Raji (cell line): Measurements from ENCODE around the gene MXRA8.
A peak's percentile ranks its signal among the peaks of the same experiment; 100 is the strongest.

ENCODE experiments used
- POLR2A ChIP-seq: IDR thresholded peaks from 2 replicates; pipeline ENCODE4 v1.6.1; 2011; ENCODE audit warnings: low read depth, low read length, control low read depth; ENCODE audit not compliant: insufficient read depth

The MXRA8 gene

DNA sequence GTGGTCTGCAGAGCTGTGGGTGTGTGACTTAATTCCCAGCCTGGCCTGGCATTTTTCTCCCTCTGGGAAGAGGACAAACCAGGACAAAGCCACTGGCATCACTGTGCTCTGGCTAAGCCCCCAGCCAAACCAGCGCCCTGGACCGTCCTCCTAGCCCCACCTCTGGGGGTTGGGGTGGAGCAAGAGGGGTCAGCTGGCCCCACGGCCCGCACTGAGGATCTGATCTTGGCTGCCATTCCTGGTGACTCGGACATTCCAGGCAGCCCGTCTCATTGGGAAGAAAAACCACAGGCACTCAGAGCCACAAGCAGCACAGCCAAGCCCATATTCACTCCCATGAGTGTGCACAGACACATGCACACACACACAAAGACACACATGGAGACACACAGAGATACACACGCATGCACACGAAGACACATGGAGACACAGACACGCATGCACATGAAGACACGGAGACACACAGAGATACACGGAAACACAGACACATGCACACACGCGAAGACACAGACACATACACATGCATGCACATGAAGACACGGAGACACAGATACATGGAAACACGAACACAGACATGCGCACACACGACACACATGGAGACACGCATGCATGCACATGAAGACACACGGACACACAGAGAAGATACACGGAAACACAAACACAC, 2.3 kb upstream of the MXRA8 start:
- peak; percentile 44; the same call in 1 of the 2 replicates for TF ChIP-seq POLR2A

DNA sequence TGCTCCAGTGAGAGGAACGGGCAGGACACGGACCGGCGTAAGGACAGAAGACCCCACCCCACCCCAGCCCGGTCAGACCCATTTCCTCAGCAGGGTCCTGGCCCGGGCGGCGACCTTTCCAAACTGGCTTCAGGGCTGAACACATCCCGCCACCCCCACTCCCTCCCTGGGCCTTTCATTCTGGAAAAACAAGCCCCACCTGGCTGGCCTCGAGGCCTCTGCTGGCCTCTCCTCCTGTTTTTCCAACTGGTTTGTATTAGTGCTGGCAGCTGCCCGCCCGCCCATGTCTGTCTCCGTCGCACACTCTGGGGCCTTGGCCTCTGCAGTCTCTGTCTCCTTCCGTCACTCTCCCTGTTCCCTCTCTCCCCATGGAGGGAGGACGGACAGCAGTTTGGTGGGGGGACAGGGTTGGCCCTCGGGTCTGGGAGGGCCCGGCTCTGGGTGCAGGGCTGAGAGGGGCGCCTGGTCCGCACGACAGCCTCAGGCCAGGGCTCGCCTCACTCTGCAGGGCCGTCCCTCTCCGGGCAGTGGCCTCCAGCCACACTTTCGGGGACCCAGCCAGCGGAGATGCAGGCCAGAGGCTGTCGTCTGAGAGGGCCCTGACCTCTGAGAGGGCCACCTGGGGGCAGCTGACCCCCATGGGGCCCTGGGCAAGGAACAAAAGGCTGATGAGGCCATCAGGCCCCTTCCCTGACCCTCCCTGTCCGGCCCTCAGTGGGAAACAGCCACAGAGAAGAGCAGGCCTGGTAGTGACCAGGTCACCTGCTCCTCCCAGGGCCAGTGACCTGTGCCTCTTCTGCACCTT, 1.5 kb upstream of the MXRA8 start:
- no peak for TF ChIP-seq POLR2A

DNA sequence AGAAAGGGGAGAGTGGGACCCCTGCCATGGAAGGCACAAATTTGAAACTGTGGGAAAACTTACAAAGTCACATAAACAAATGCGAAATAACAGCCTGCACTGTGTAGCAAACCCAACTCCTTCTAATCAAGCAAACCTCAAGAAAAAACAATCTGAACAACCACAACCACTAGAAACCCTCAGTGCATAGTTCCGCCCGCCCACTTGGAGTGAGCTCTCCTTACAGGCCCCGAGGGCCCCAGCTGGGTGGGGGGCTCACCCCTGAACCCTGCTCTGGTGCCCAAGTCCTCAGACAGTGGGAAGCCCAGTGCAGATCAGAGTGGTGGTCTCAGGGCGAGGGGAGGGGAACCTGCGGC, 931 bp upstream of the MXRA8 start:
- no peak for TF ChIP-seq POLR2A

DNA sequence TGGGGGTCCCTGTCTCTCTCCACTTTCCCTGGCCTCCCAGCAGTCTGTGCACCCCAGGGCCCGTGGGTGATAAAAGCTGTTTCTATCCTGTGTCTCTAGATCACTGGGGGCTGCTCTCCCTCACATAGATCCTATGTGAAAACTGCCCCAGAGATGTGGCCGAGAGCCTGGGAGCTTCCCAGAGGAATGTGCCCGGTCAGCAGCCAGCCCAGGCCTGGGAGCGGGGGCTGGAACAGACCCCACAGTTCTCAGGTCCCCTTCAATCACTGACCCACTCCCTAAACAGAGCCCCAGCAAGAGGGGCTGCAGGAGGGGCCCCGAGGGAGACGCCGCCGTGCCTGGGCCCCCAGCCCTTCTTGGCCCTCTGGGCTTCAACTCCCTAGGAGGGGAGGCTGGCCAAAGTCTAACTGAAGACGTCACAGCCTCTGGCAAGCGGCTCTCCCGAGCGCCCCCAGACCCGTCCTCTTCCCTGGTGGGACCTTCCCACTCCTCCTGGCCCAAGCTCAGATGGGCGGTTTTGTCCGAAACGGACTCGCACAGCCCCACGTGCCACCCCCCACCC, 403 bp downstream of the MXRA8 start:
- TF ChIP-seq POLR2A: 0 out of 2 replicates have a peak, but pooled peaks have one; percentile 22

DNA sequence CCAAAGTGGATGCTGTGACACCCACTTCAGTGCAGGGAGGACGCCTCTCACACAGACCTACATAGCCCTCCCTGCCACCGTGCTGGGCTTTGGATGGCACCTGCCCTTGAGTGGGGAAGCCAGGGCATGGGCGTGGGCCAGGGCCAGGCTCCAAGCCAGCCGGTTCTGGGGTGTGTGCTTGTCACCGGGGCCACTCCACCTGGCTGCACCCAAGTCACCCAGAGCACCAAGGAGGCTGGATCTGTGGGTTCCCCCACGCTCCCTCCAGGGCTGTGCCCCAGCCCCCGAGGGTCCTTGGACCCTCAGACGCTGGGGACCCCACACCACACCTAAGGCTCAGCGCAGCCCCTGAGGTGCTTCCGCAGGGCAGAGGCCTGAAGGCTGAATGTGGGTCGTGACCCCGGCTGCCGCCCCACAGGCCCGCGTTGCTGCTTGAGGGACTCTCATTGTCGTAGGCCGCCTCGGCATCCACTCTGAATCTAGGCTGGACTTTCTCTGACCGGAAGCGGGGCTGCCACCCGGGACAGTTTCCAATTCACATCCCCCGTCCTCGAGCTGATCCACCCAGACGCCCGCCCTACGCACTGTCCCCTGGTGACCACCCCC, 1.5 kb downstream of the MXRA8 start:
- peak; percentile 8; the same call in 1 of the 2 replicates for TF ChIP-seq POLR2A

DNA sequence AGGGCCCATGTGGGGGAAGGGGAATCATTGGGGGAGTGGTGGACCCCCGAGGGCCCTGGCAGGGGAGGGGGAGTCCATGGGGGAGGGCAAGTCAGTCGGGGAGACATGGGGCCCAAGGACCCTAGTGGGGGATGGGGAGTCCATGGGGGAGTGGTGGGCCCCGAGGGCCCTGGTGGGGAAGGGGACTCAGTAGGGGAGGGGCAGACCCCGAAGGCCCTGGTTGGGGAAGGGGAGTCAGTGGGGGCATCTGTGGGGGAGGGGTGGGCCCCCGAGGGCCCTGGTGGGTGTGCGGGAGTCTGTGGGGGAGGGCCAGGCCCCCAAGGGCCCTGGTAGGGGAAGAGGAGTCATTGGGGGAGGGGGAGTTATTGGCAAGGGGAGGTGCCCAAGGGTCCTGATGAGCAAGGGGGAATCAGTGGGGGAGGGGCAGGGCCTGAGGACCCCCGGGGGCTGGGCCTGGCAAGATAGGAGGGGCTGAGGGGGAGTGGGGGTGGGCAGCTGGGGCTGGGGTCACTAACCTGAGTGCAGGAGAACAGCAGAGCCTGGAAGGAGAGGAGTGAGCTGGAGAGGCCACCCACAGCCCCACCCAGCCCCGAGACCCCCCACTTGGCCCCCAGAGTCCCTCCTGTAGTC, 2.1 kb downstream of the MXRA8 start:
- no peak for TF ChIP-seq POLR2A

DNA sequence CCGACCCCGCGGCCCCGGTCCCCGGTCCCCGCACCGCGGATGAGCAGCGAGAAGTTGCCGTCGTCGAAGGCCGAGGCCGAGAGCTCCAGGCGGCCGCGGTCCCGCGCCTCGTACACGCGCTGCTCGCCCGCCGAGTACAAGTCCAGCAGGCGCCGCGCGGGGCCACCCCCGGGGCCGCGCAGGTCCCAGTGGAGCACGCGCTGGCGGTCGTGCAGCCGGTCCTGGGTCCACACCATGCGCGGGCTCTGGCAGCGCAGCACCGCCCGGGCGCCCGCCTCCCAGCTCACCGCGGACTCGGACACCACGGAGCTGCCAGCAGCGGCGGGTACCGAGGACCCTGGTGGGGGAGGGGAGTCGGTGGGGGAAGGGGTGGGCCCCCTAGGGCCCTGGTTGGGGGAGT, 2.9 kb downstream of the MXRA8 start:
- no peak for TF ChIP-seq POLR2A

DNA sequence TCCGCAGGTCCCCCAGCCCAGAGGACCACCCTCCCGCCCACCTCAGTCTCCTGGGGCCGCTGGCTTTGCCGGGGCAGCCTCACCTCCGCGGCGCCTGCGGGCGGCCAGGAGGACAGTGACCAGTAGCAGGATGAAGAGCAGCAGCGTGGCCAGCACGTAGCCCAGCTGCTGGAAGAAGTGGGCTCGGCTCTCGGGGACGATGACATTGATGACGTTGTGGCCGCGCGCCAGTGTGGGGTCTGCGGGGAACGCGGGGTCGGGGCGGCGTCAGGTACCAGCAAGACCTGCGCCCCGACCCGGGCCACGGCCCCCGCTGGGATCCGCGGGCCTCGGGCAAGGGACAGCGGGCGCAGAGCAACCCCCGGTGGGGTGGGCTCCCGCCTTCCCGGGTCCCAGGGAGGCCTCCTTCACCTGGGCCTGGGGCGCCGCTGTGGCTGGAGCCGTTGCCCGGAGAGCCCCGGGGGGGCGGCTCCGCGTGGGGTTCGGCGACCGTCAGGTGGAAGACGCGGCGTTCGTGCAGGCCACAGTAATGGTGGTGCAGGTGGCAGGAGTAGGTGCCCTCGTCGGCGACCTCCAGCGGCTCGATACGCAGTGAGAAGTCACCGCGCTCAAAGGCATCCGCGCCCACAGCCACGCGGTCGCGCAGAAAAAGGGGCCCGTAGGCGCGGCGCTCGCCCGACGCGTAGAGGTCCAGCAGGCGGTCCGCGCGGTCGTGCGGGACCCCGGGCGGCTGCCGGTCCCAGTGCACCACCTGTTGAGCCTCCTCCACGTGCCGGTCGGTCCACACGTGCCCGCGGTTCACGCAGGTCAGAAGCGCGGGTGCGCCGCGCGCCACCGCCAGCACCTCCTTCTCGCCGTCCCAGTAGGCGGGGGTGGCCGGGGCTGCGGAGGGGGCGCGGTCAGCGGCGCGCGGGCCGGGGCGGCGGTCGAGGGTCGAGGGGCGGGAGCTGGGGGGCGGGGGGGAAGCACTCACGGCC, 3.8 kb downstream of the MXRA8 start:
- TF ChIP-seq POLR2A: peak; percentile 44; the same call in 1 of the 2 replicates

DNA sequence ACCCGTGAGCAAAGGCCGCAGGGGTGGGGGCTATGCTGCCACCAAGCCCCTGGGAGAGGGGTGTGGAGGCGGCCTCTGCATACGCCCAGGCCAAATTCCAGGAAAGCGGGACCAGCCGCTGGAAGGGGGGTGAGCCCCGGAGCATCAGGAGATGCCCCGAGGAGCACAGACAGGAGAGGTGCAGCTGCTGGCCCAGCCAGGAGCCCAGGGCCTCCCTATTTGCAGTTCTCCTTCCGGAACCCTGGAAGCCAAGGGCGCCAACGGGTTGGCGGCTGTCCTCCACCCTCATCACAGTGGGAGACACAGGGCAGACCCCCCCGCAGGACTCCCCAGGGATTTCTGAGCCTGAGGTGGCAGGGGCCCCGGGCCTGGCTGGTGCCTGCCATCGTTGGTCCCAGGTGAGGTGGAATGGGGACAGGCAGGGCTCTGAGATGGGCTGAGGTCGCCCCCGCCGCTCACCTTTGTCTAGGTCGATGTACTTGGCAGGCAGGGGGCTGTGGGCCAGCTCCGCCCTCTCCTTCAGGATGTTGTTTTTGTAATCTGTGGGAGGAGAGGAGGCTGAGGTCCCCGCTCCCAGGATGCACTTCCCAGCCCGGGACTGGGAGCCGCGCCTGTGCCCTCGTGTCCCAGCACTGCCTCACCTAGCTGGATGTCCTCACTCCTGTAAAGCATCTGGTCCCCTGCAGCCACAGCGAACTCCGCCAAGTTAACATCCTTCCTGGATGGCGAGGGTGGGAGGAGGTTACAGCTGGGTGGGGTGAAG, 4.8 kb downstream of the MXRA8 start:
- peak; percentile 44; the same call in 1 of the 2 replicates for TF ChIP-seq POLR2A

DNA sequence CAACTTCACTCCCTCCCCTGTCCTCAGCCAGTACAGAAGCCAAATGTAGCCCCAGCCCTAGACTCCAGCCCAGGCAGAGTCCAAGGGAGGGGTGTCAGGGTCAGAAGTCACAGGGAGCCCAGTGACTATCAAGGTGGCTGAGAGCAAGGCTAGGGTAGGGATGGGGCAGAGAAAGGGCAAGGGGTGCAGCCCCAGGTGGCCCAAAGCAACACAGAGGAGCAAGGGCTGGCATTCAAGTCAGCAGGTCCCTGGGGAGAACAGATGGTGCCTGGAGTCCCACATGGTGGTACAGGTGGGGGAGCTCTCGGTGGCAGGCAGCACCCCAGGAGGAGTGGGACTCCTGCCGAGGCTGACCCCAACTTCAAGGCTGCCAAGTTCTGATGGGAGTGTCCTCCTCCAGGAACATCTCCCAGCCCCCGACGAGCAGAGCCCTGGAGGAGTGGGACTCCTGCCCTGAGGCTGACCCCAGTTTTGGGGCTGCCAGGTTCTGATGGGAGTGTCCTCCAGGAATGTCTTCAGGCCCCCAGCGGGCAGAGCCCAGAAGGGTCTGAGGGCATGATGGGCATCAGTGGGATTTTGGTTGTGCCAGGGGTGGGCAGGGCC, 5.5 kb downstream of the MXRA8 start:
- peak; percentile 62 for TF ChIP-seq POLR2A

DNA sequence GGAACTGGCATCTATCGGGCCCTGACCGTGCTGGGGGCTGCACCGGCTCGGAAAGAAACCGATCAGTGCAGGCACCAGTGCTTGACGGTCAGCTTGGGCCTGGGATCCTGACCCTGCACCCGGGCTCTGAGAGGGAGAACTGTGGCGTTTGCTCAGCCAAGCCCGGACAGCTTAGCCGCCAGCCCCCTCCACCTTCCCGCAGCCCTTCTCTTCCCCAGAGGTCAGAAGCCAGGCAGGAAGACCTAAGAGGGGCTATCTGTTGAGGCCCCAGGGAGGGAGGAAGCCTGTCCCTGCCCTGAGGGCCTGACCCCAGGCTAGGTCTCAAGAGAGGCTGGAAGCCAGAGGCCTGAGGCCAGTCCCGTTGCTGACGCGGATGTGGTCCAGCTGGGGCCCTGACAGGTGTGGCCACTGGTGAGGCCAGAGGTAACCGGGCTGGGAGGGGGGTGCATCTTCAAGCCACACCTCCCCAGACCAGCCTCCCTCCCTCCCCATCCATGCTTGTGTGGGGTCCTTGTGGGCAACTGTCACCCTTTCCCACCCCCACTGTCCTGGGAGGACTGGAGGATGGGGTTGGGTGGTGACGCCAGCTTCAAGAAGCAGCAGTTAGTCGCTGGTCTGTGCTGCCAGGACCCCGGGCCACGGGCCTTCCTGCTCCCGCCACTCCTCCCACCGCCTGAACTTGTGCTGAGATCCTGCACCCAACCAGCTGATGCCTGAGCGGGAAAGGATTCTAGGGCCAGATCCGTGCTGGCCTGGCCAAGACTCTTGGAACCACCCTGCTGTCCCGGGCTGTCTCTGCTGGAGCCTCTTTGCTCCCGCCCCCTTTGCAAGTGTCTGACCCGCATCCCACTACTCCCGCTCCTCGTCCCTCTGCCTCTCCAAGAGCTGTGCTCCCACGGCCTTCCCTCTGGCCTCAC, 6.6 kb downstream of the MXRA8 start:
- 0 out of 2 replicates have a peak, but pooled peaks have one; percentile 42 for TF ChIP-seq POLR2A
